HepG2 (cell line): ENCODE data around the gene TRIM8. TPM values are rescaled to one million over a fixed set of nuclear protein-coding genes. Genes with fewer than 3 reads are reported as not detected.

ENCODE experiments used
- DR1 ChIP-seq: sonication (generic); formaldehyde crosslinking; IDR thresholded peaks from 2 replicates; pipeline ENCODE4 v1.8.0; 2021; ENCODE audit warnings: mild to moderate bottlenecking, missing genetic modification reagents, inconsistent platforms
- FOXP4 ChIP-seq: sonication (generic); formaldehyde crosslinking; IDR thresholded peaks from 2 replicates; pipeline ENCODE4 v1.4.0; 2020; ENCODE audit warnings: missing genetic modification reagents
- GABPB1 ChIP-seq: IDR thresholded peaks from 2 replicates; pipeline ENCODE4 v1.6.1; 2016; ENCODE audit warnings: mild to moderate bottlenecking, missing genetic modification reagents, moderate library complexity, missing compliant biosample characterization
- GATAD1 ChIP-seq: IDR thresholded peaks from 2 replicates; pipeline ENCODE4 v1.6.1; 2016; ENCODE audit warnings: missing genetic modification reagents, missing compliant biosample characterization
- HDAC1 ChIP-seq: sonication (generic); formaldehyde crosslinking; IDR thresholded peaks from 2 replicates; pipeline ENCODE4 v1.5.1; 2020; ENCODE audit warnings: mild to moderate bottlenecking, missing genetic modification reagents
- KAT8 ChIP-seq: IDR thresholded peaks from 2 replicates; pipeline ENCODE4 v1.6.1; 2016; ENCODE audit warnings: missing genetic modification reagents, missing compliant biosample characterization
- MAX ChIP-seq: IDR thresholded peaks from 2 replicates; pipeline ENCODE4 v1.6.1; 2012; ENCODE audit warnings: inconsistent platforms
- NAIF1 ChIP-seq: sonication (generic); formaldehyde crosslinking; IDR thresholded peaks from 2 replicates; pipeline ENCODE4 v1.5.0; 2020; ENCODE audit warnings: mild to moderate bottlenecking, missing genetic modification reagents, borderline replicate concordance
- TBX2 ChIP-seq: sonication (generic); formaldehyde crosslinking; IDR thresholded peaks from 2 replicates; pipeline ENCODE4 v1.5.0; 2020; ENCODE audit warnings: missing genetic modification reagents, mild to moderate bottlenecking, borderline replicate concordance
- ZFP91 ChIP-seq: sonication (generic); formaldehyde crosslinking; IDR thresholded peaks from 2 replicates; pipeline ENCODE4 v1.9.0; 2022; ENCODE audit warnings: missing genetic modification reagents, mild to moderate bottlenecking, borderline replicate concordance
- ZNF362 ChIP-seq: sonication (generic); formaldehyde crosslinking; IDR thresholded peaks from 2 replicates; pipeline ENCODE4 v1.4.0; 2020; ENCODE audit warnings: missing genetic modification reagents, mild to moderate bottlenecking, borderline replicate concordance
- ZNF407 ChIP-seq: sonication (generic); formaldehyde crosslinking; IDR thresholded peaks from one replicate; pipeline ENCODE4 v1.5.1; 2020; ENCODE audit warnings: mild to moderate bottlenecking, missing genetic modification reagents; ENCODE audit errors: not compliant biosample characterization
- ZNF639 ChIP-seq: conservative IDR thresholded peaks from 2 replicates; pipeline ENCODE4 v1.6.1; 2018; ENCODE audit warnings: missing genetic modification reagents
- polyA plus RNA-seq, 8 experiments: library from polyadenylated mRNA; depleted of rRNA in 3 of 8; stranded (reverse) in 7 of 8; unstranded in 1 of 8; fragments of >200 nt; fragmentation: Illumina TruSeq in 4 of 8; extraction: Trizol in 4 of 8; gene quantifications; 2 replicates each; pipeline versions ENCODE4 v1.2.1 to v1.2.3, GENCODE V29; 2011 to 2016; ENCODE audit warnings: low read depth in 4 of 8, missing spikeins in 1 of 8, mixed read lengths in 1 of 8; ENCODE audit not compliant: insufficient read depth in 1 of 8
- total RNA-seq, 5 experiments: library from RNA; depleted of rRNA; stranded (reverse); fragments of >200 nt; fragmentation: Illumina TruSeq; extraction: Trizol; gene quantifications; 2 replicates each; pipeline ENCODE4 v1.2.3, GENCODE V29; 2016; ENCODE audit warnings: low read depth in 1 of 5

Gene TRIM8
- total and polyA plus RNA-seq, 2 of the 13 experiments (the other 11 are each of a cell fraction or from before 2014, with no cell fraction given), result 38.9 to 66.5 TPM

- TF ChIP-seq ZNF407 (CRISPR knock-in tag) (no peak), GABPB1 (0 out of 2 replicates have a peak, but pooled peaks have one; percentile 23), MAX (peak; percentile 71; the same call in 1 of the 2 replicates), TBX2 (CRISPR knock-in tag) (peak; percentile 76; the same call in 1 of the 2 replicates), ZNF362 (CRISPR knock-in tag) (peak; percentile 87; the same call in 1 of the 2 replicates), NAIF1 (no peak), ZNF639 (CRISPR knock-in tag) (no peak), GATAD1 (CRISPR knock-in tag) (0 out of 2 replicates have a peak, but pooled peaks have one; percentile 16), FOXP4 (CRISPR knock-in tag) (0 out of 2 replicates have a peak, but pooled peaks have one; percentile 9), KAT8 (CRISPR knock-in tag) (peak; percentile 32; the same call in 1 of the 2 replicates), HDAC1 (CRISPR knock-in tag) (peak; percentile 28), ZFP91 (CRISPR knock-in tag) (peak; percentile 59), DR1 (CRISPR knock-in tag) (no peak)
Observed at GRCh38 chr10:102665904-102666509, 21.7 kb downstream of the TRIM8 start (continued).
